Fibroblast of lung (primary cell): ENCODE data around the gene NOP9. TPM values are rescaled to one million over a fixed set of nuclear protein-coding genes. Genes with fewer than 3 reads are reported as not detected.

Source experiments
- DNase-seq, 2 donors: peaks; one replicate each; pipeline versions ENCODE4 v3.0.0 to v3.0.0-alpha.2; 2010; ENCODE audit warnings: low read depth in 2 of 2
- H2AFZ ChIP-seq: 2 replicates; pipeline ENCODE4 v1.5.1; 2012; ENCODE audit warnings: low read length, control low read depth, inconsistent platforms
- H3K27ac ChIP-seq: 2 replicates; pipeline ENCODE4 v1.5.1; 2011; ENCODE audit warnings: low read length, control low read depth; ENCODE audit not compliant: insufficient read depth
- H3K27me3 ChIP-seq: 2 replicates; pipeline ENCODE4 v1.5.1; 2011; ENCODE audit warnings: mild to moderate bottlenecking, low read length; ENCODE audit not compliant: control insufficient read depth, insufficient read depth
- H3K36me3 ChIP-seq: 2 replicates; pipeline ENCODE4 v1.5.1; 2011; ENCODE audit warnings: low read length; ENCODE audit not compliant: control insufficient read depth, insufficient read depth
- H3K4me1 ChIP-seq: 2 replicates; pipeline ENCODE4 v1.5.1; 2011; ENCODE audit warnings: low read length; ENCODE audit not compliant: control insufficient read depth, insufficient read depth; ENCODE audit errors: extremely low read depth
- H3K4me2 ChIP-seq: 2 replicates; pipeline ENCODE4 v1.5.1; 2011; ENCODE audit warnings: low read length, control low read depth; ENCODE audit not compliant: insufficient read depth; ENCODE audit errors: extremely low read depth
- H3K4me3 ChIP-seq, 4 experiments: fragments of 200-600 bp in 1 of 4; sonication (generic) in 1 of 4; replicated peaks in 1 of 4; 2 replicates each; pipeline ENCODE4 v1.5.1; 2011 to 2016; ENCODE audit warnings: low read length in 4 of 4, low read depth in 3 of 4, mild to moderate bottlenecking in 3 of 4, control low read depth in 2 of 4, inconsistent platforms in 1 of 4, mixed read lengths in 1 of 4; ENCODE audit not compliant: insufficient read depth in 1 of 4; ENCODE audit errors: control extremely low read depth in 1 of 4
- H3K79me2 ChIP-seq: 2 replicates; pipeline ENCODE4 v1.5.1; 2012; ENCODE audit warnings: mild to moderate bottlenecking, low read length, inconsistent platforms; ENCODE audit not compliant: control insufficient read depth, insufficient read depth
- H3K9ac ChIP-seq: 2 replicates; pipeline ENCODE4 v1.5.1; 2011; ENCODE audit warnings: mild to moderate bottlenecking, low read length, control low read depth; ENCODE audit not compliant: insufficient read depth
- H3K9me3 ChIP-seq: 2 replicates; pipeline ENCODE4 v1.5.1; 2012; ENCODE audit warnings: low read depth, low read length; ENCODE audit not compliant: control insufficient read depth, insufficient read depth
- H4K20me1 ChIP-seq: 2 replicates; pipeline ENCODE4 v1.5.1; 2011; ENCODE audit warnings: low read length; ENCODE audit not compliant: control insufficient read depth, insufficient read depth; ENCODE audit errors: extremely low read depth
- EZH2 ChIP-seq: IDR thresholded peaks from 2 replicates; pipeline ENCODE4 v1.5.1; 2012; ENCODE audit warnings: low read length, control low read depth, mild to moderate bottlenecking; ENCODE audit errors: missing control alignments
- polyA plus RNA-seq, 2 donors: library from polyadenylated mRNA; depleted of rRNA in 1 of 2; stranded (reverse) in 1 of 2; unstranded in 1 of 2; fragments of >200 nt; gene quantifications; 2 replicates each; pipeline ENCODE4 v1.2.1, GENCODE V29; 2011 to 2012; ENCODE audit warnings: missing spikeins in 1 of 2
- total RNA-seq: library from RNA; depleted of rRNA; stranded (reverse); fragments of >200 nt; gene quantifications from 2 replicates; pipeline ENCODE4 v1.2.1, GENCODE V29; 2014
- TF ChIP-seq, protein P1 (sequence below), 2 donors: IDR thresholded peaks in 1 of 2; conservative IDR thresholded peaks in 1 of 2; 1 replicate in 1 of 2; 2 replicates in 1 of 2; pipeline ENCODE4 v1.5.1; 2011 to 2012; ENCODE audit warnings: low read length in 2 of 2, control low read depth in 1 of 2, inconsistent platforms in 1 of 2, low read depth in 1 of 2, mild to moderate bottlenecking in 1 of 2

Gene NOP9
- total and polyA plus RNA-seq, 2 donors (not counting 1 experiment from before 2014, with no cell fraction given) = 8.0 to 16.2 TPM

DNA sequence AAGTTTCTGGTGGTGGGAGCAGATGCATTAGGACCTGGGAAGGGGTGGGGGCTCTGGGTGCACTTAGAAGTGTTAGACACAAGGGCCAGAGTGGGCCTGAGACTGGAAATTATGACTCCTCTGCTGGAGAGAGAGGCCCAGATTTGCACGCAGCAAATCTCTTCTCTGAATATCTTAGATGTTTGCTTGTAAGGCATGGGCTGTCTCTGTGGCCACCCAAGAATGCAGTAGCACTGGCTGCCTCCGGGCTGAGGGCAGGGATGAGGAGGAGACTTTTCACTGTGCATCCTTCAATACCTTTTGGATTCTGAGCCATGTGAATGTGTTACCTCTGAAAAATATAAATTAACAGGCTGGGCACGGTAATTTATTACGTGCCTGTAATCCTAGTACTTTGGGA, 14.3 kb upstream of the NOP9 start:
- Histone ChIP-seq H2AFZ (no peak overlapping the region), H3K4me2 (no peak overlapping the region), H3K27ac (no peak overlapping the region), H3K9ac (no peak overlapping the region), H3K9me3 (no peaks in the 10 kb centered on the region), H3K4me3 (no peak overlapping the region), H3K79me2 (no peaks in the 10 kb centered on the region), H3K36me3 (no peaks in the 10 kb centered on the region), H3K4me1 (no peaks in the 10 kb centered on the region), H4K20me1 (no peaks in the 10 kb centered on the region), H3K27me3 (no peaks in the 10 kb centered on the region)
- no peak for TF ChIP-seq EZH2
- TF ChIP-seq, protein P1, sequence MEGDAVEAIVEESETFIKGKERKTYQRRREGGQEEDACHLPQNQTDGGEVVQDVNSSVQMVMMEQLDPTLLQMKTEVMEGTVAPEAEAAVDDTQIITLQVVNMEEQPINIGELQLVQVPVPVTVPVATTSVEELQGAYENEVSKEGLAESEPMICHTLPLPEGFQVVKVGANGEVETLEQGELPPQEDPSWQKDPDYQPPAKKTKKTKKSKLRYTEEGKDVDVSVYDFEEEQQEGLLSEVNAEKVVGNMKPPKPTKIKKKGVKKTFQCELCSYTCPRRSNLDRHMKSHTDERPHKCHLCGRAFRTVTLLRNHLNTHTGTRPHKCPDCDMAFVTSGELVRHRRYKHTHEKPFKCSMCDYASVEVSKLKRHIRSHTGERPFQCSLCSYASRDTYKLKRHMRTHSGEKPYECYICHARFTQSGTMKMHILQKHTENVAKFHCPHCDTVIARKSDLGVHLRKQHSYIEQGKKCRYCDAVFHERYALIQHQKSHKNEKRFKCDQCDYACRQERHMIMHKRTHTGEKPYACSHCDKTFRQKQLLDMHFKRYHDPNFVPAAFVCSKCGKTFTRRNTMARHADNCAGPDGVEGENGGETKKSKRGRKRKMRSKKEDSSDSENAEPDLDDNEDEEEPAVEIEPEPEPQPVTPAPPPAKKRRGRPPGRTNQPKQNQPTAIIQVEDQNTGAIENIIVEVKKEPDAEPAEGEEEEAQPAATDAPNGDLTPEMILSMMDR (conservative IDR thresholded peaks at IDR 0.05 in 1 of 2, IDR thresholded peaks at IDR 0.05 in 1 of 2; ENCODE audit: low read depth in 1 of 2, low read length in 2 of 2) = no peak
- peak in 1 of 2 donors; percentile 49 for DNase-seq

DNA sequence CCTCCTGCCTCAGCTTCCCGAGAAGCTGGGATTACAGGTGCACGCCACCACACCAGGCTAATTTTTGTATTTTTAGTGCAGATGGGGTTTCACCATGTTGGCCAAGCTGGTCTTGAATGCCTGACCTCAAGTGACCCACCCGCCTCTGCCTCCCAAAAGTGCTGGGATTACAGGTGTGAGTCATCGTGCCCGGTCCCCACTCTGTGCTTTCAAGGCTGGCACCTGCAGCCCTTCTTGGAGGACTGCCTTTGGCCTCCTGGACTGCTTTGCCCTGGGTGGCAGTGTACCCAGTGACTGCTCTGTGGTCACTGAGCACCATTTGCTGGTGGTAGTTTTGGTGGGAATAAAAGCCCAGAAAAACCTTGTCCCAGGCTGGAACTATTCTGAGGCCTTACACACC, 12.7 kb upstream of the NOP9 start:
- DNase-seq = no peak
- Histone ChIP-seq H3K4me2 (no peak overlapping the region), H3K27me3 (no peaks in the 10 kb centered on the region), H3K27ac (no peak overlapping the region), H3K9ac (no peak overlapping the region), H3K36me3 (peaks cover 6% of the 10 kb centered on the region), H3K9me3 (no peaks in the 10 kb centered on the region), H3K4me3 (no peak overlapping the region), H2AFZ (no peak overlapping the region), H3K4me1 (no peaks in the 10 kb centered on the region), H4K20me1 (no peaks in the 10 kb centered on the region), H3K79me2 (no peaks in the 10 kb centered on the region)
- no peak for TF ChIP-seq EZH2
- TF ChIP-seq, protein P1 (conservative IDR thresholded peaks at IDR 0.05 in 1 of 2, IDR thresholded peaks at IDR 0.05 in 1 of 2; ENCODE audit: low read depth in 1 of 2, low read length in 2 of 2) = no peak

DNA sequence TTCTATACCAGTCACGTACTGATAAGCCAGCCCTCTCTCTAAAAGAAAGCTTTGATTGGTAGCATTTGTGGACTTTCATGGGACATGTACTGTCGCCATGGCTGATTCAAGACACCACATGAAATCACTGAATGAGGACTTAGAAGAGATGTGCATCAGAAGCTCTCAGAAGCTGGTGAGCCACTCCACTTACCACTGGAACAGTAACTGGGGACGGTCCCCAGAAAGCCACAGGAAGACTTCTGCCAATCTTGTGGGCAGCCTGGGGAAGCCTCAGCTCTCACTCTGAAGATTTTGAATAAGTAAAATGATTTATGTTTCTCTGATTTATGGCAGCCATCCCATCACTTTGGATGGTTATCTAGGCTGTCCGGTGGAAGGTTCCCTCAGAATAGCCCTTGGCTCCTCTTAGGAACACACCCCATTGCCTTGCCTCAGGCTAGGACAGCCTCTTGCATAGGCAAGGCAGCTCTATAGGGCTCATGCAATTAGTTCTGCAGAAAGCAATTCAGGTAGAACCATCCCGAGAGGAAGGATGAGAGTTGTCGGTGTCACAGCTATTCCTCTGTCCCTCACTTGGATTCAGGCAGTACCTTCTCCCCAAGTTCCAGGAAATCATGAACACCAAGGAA, 9.9 kb upstream of the NOP9 start:
- Histone ChIP-seq H3K4me1 (no peaks in the 10 kb centered on the region), H3K27ac (no peak overlapping the region), H3K36me3 (peaks cover 10% of the 10 kb centered on the region), H3K79me2 (no peaks in the 10 kb centered on the region), H3K27me3 (no peaks in the 10 kb centered on the region), H3K9ac (no peak overlapping the region), H3K4me2 (no peak overlapping the region), H2AFZ (no peak overlapping the region), H3K4me3 (no peak overlapping the region), H4K20me1 (no peaks in the 10 kb centered on the region), H3K9me3 (no peaks in the 10 kb centered on the region)
- DNase-seq = no peak
- TF ChIP-seq EZH2 = no peak
- TF ChIP-seq, protein P1 (conservative IDR thresholded peaks at IDR 0.05 in 1 of 2, IDR thresholded peaks at IDR 0.05 in 1 of 2; ENCODE audit: low read depth in 1 of 2, low read length in 2 of 2) = no peak
